IMR-90 (cell line): ENCODE data around the gene PSMB1. TPM values are rescaled to one million over a fixed set of nuclear protein-coding genes. Genes with fewer than 3 reads are reported as not detected.
A peak's percentile ranks its signal among the peaks of the same experiment; 100 is the strongest.

Experiments used
- ATAC-seq: fragments of 200-7000 bp; cut with Tn5 transposase; 2 replicates; pipeline ENCODE4 v1.9.1; 2020; ENCODE audit warnings: low read depth, mild to moderate bottlenecking, moderate library complexity
- BruUV-seq: library from RNA; stranded (reverse); fragments of 400-500 nt; replicated peaks from 2 replicates; lab custom pipeline; 2021; lab: Mats Ljungman, UMichigan
- CTCF ChIA-PET: fragments of 300-600 bp; formaldehyde crosslinking; extraction: SDS; loops from one replicate; lab custom pipeline; 2021; ENCODE audit warnings: antibody characterized with exemption; lab: Yijun Ruan, JAX
- POLR2A ChIA-PET: fragments of 300-600 bp; sonication (Branson Sonifier 250); formaldehyde crosslinking; loops from one replicate; lab custom pipeline; 2022; ENCODE audit warnings: antibody characterized with exemption; ENCODE audit not compliant: unreplicated experiment; lab: Charles Lee
- DNase-seq: peaks from one replicate; pipeline ENCODE4 v3.0.0; 2013
- H2AFZ ChIP-seq: replicated peaks from 2 replicates; pipeline ENCODE3; 2013; ENCODE audit warnings: low read length, mild to moderate bottlenecking; ENCODE audit not compliant: poor library complexity
- H2AK5ac ChIP-seq: 2 replicates; pipeline ENCODE4 v1.6.1; 2013; ENCODE audit warnings: low read depth, low read length, inconsistent platforms
- H2AK9ac ChIP-seq: replicated peaks from 2 replicates; pipeline ENCODE3; 2013; ENCODE audit warnings: mild to moderate bottlenecking, low read depth, low read length, moderate library complexity; ENCODE audit not compliant: poor library complexity
- H2BK120ac ChIP-seq: 2 replicates; pipeline ENCODE4 v1.6.1; 2013; ENCODE audit warnings: low read depth, low read length, inconsistent platforms
- H2BK15ac ChIP-seq: 3 replicates; pipeline ENCODE4 v1.6.1; 2013; ENCODE audit warnings: low read depth, low read length, inconsistent platforms
- H2BK20ac ChIP-seq: 2 replicates; pipeline ENCODE4 v1.6.1; 2013; ENCODE audit warnings: low read depth, mild to moderate bottlenecking, inconsistent platforms, low read length, moderate library complexity
- H2BK5ac ChIP-seq: 2 replicates; pipeline ENCODE4 v1.6.1; 2013; ENCODE audit warnings: mild to moderate bottlenecking, low read depth, low read length, inconsistent platforms; ENCODE audit not compliant: poor library complexity, severe bottlenecking
- H3K14ac ChIP-seq: replicated peaks from 2 replicates; pipeline ENCODE4 v1.6.1; 2013; ENCODE audit warnings: low read depth, low read length, inconsistent platforms
- H3K18ac ChIP-seq: 2 replicates; pipeline ENCODE4 v1.6.1; 2013; ENCODE audit warnings: low read depth, low read length, control low read depth
- H3K23ac ChIP-seq: 2 replicates; pipeline ENCODE4 v1.6.1; 2013; ENCODE audit warnings: low read depth, low read length, inconsistent platforms
- H3K27ac ChIP-seq: 2 replicates; pipeline ENCODE4 v1.5.1; 2013; ENCODE audit warnings: mild to moderate bottlenecking, control low read depth, low read length; ENCODE audit not compliant: insufficient read depth
- H3K27me3 ChIP-seq: 2 replicates; pipeline ENCODE4 v1.6.1; 2013; ENCODE audit warnings: low read length; ENCODE audit not compliant: control insufficient read depth, insufficient read depth
- H3K36me3 ChIP-seq: 2 replicates; pipeline ENCODE4 v1.6.1; 2013; ENCODE audit warnings: low read length, mixed read lengths; ENCODE audit not compliant: control insufficient read depth, insufficient read depth
- H3K4ac ChIP-seq: 2 replicates; pipeline ENCODE4 v1.6.1; 2013; ENCODE audit warnings: low read depth, low read length, inconsistent platforms
- H3K4me1 ChIP-seq: 2 replicates; pipeline ENCODE4 v1.6.1; 2013; ENCODE audit warnings: low read length, mixed read lengths; ENCODE audit not compliant: control insufficient read depth, insufficient read depth
- H3K4me2 ChIP-seq: 2 replicates; pipeline ENCODE4 v1.6.1; 2013; ENCODE audit warnings: low read depth, mild to moderate bottlenecking, control low read depth, low read length, moderate library complexity
- H3K4me3 ChIP-seq: 2 replicates; pipeline ENCODE4 v1.5.1; 2013; ENCODE audit warnings: low read depth, mild to moderate bottlenecking, control low read depth, low read length, moderate library complexity; ENCODE audit not compliant: insufficient read depth
- H3K56ac ChIP-seq: 2 replicates; pipeline ENCODE4 v1.6.1; 2013; ENCODE audit warnings: low read length, inconsistent platforms; ENCODE audit not compliant: insufficient read depth; ENCODE audit errors: extremely low read depth
- H3K79me1 ChIP-seq, 2 experiments: 2 replicates each; pipeline ENCODE4 v1.6.1; 2013; ENCODE audit warnings: low read length in 2 of 2, inconsistent platforms in 1 of 2, low read depth in 1 of 2
- H3K9ac ChIP-seq: 2 replicates; pipeline ENCODE4 v1.6.1; 2013; ENCODE audit warnings: low read depth, low read length, control low read depth
- H3K9me1 ChIP-seq: 2 replicates; pipeline ENCODE4 v1.6.1; 2013; ENCODE audit warnings: low read length, inconsistent platforms; ENCODE audit not compliant: insufficient read depth
- H3K9me3 ChIP-seq: 2 replicates; pipeline ENCODE4 v1.6.1; 2013; ENCODE audit warnings: low read length; ENCODE audit not compliant: control insufficient read depth, insufficient read depth
- H4K20me1 ChIP-seq: 2 replicates; pipeline ENCODE4 v1.6.1; 2013; ENCODE audit warnings: low read length, inconsistent platforms; ENCODE audit not compliant: insufficient read depth
- H4K5ac ChIP-seq: 2 replicates; pipeline ENCODE4 v1.6.1; 2013; ENCODE audit warnings: mild to moderate bottlenecking, low read depth, low read length, control low read depth
- H4K8ac ChIP-seq, 2 experiments: 2 replicates each; pipeline ENCODE4 v1.6.1; 2013; ENCODE audit warnings: low read depth in 2 of 2, low read length in 2 of 2, control low read depth in 1 of 2, inconsistent platforms in 1 of 2
- H4K91ac ChIP-seq: 2 replicates; pipeline ENCODE4 v1.6.1; 2013; ENCODE audit warnings: low read depth, low read length, inconsistent platforms; ENCODE audit not compliant: insufficient read depth
- BHLHE40 ChIP-seq: fragments of 150-350 bp; IDR thresholded peaks from 2 replicates; pipeline ENCODE4 v1.6.1; 2016; ENCODE audit warnings: mild to moderate bottlenecking, low read depth, low read length
- CHD1 ChIP-seq: IDR thresholded peaks from 2 replicates; pipeline ENCODE4 v1.6.1; 2012; ENCODE audit warnings: low read depth, low read length, improper control_type of control experiment
- CTCF ChIP-seq: conservative IDR thresholded peaks from 2 replicates; pipeline ENCODE4 v1.5.1; 2012; ENCODE audit warnings: mild to moderate bottlenecking, low read depth, low read length, improper control_type of control experiment
- MAFK ChIP-seq: IDR thresholded peaks from 2 replicates; pipeline ENCODE4 v1.6.1; 2012; ENCODE audit warnings: low read depth, low read length, improper control_type of control experiment
- MAZ ChIP-seq: IDR thresholded peaks from 2 replicates; pipeline ENCODE4 v1.6.1; 2012; ENCODE audit warnings: low read depth, mild to moderate bottlenecking, low read length, improper control_type of control experiment, moderate library complexity, borderline replicate concordance
- NFE2L2 ChIP-seq: fragments of 150-350 bp; IDR thresholded peaks from 2 replicates; pipeline ENCODE4 v1.6.1; 2016; ENCODE audit warnings: low read depth, mild to moderate bottlenecking, low read length
- RAD21 ChIP-seq: IDR thresholded peaks from 2 replicates; pipeline ENCODE4 v1.6.1; 2012; ENCODE audit warnings: low read length, improper control_type of control experiment
- RCOR1 ChIP-seq: IDR thresholded peaks from 2 replicates; pipeline ENCODE4 v1.6.1; 2012; ENCODE audit warnings: mild to moderate bottlenecking, low read length, improper control_type of control experiment; ENCODE audit not compliant: insufficient replicate concordance
- RFX5 ChIP-seq: IDR thresholded peaks from 2 replicates; pipeline ENCODE4 v1.8.0; 2012; ENCODE audit warnings: low read depth, mild to moderate bottlenecking, low read length, moderate library complexity
- SMC3 ChIP-seq: fragments of 150-350 bp; IDR thresholded peaks from 2 replicates; pipeline ENCODE4 v1.6.1; 2016; ENCODE audit warnings: low read depth, mild to moderate bottlenecking, antibody characterized with exemption, low read length, moderate library complexity
- WGBS, 2 experiments: methylation state at CpG; one replicate each; pipeline versions ENCODE4 v1.1.5 to v1.1.7; 2013; ENCODE audit warnings: missing lambda C conversion rate in 2 of 2; ENCODE audit not compliant: insufficient read length in 1 of 2; ENCODE audit errors: extremely low coverage in 2 of 2; 5-methylcytosine and 5-hydroxymethylcytosine counted together
- dilution Hi-C: fragments of 300-500 bp; cut with HindIII; formaldehyde crosslinking; loops from one replicate; pipeline ENCODE4 v1.14.3; 2018; ENCODE audit warnings: low sequenced_read_pairs; ENCODE audit not compliant: unreplicated experiment
- in situ Hi-C: fragments of 300-500 bp; cut with MboI; formaldehyde crosslinking; loops from 3 replicates; pipeline ENCODE4 v1.14.3; 2019; ENCODE audit warnings: low sequenced_read_pairs, inconsistent platforms, mixed read lengths
- intact Hi-C: fragments of 100-400 bp; cut with micrococcal nuclease; formaldehyde crosslinking; loops from 2 replicates; pipeline ENCODE4 v1.10.0; 2022
- polyA plus RNA-seq, 3 experiments: library from polyadenylated mRNA; depleted of rRNA; stranded (reverse); fragments of >200 nt; gene quantifications; 2 replicates each; pipeline ENCODE4 v1.2.3, GENCODE V29; 2012; ENCODE audit warnings: low replicate concordance in 1 of 3
- total RNA-seq: library from RNA; depleted of rRNA; stranded (reverse); fragments of >200 nt; gene quantifications from 2 replicates; pipeline ENCODE4 v1.2.3, GENCODE V29; 2012
- TF ChIP-seq, protein P1 (sequence below): fragments of 150-350 bp; IDR thresholded peaks from 2 replicates; pipeline ENCODE4 v1.6.1; 2016; ENCODE audit warnings: low read depth, mild to moderate bottlenecking, low read length, moderate library complexity, borderline replicate concordance
- TF ChIP-seq, protein P2 (sequence below): fragments of 150-350 bp; IDR thresholded peaks from 2 replicates; pipeline ENCODE4 v1.6.1; 2017; ENCODE audit warnings: mild to moderate bottlenecking, antibody characterized with exemption, low read length, low read depth

Gene PSMB1
- total and polyA plus RNA-seq, 2 of the 4 experiments (the other 2 are of a cell fraction), result 450 to 508 TPM

DNA sequence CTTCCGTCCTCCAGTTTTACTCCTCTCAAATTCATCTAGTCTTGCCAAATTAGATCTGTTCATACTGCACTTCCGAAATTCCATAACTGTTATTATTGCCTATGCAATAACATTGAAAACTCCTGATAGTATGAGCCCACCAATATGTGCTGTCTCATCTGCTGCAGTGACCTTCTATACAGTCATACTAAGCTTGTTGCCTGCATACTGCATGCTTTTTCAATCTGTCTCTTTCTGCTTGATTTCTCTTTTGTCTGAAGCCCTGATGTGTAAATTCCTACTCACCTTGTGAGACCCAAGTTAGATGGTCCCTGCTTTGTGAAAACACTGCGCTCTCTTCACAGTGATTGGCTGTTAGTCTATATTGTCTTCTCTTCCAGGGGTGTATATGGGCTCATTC is 2.2 kb upstream of the PSMB1 start:
- TF ChIP-seq SMC3 (no peak), MAFK (no peak), RFX5 (no peak), RCOR1 (no peak), CTCF (no peak), CHD1 (no peak), RAD21 (no peak), NFE2L2 (no peak), BHLHE40 (no peak), MAZ (no peak)
- TF ChIP-seq, protein P1, sequence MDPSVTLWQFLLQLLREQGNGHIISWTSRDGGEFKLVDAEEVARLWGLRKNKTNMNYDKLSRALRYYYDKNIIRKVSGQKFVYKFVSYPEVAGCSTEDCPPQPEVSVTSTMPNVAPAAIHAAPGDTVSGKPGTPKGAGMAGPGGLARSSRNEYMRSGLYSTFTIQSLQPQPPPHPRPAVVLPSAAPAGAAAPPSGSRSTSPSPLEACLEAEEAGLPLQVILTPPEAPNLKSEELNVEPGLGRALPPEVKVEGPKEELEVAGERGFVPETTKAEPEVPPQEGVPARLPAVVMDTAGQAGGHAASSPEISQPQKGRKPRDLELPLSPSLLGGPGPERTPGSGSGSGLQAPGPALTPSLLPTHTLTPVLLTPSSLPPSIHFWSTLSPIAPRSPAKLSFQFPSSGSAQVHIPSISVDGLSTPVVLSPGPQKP, result no peak
- TF ChIP-seq, protein P2, sequence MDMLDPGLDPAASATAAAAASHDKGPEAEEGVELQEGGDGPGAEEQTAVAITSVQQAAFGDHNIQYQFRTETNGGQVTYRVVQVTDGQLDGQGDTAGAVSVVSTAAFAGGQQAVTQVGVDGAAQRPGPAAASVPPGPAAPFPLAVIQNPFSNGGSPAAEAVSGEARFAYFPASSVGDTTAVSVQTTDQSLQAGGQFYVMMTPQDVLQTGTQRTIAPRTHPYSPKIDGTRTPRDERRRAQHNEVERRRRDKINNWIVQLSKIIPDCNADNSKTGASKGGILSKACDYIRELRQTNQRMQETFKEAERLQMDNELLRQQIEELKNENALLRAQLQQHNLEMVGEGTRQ, result no peak
- dilution Hi-C loops, result no loop called here
- Histone ChIP-seq H2BK20ac (no peak overlapping the region), H3K4me1 (no peaks in the 10 kb centered on the region; the same call in 1 of the 2 replicates), H2BK5ac (no peak overlapping the region), H3K9me1 (no peaks in the 10 kb centered on the region), H4K8ac (no peak overlapping the region; a peak in 1 of 4 replicates), H2AK9ac (no peak overlapping the region), H3K23ac (no peak overlapping the region), H3K18ac (no peak overlapping the region), H4K91ac (no peak overlapping the region), H3K4ac (no peak overlapping the region), H3K4me3 (peak overlapping the region; percentile 70), H4K20me1 (peaks cover 23% of the 10 kb centered on the region), H3K9me3 (no peaks in the 10 kb centered on the region), H3K9ac (peak overlapping the region; percentile 93; the same call in 1 of the 2 replicates), H3K56ac (no peak overlapping the region), H3K14ac (no peak overlapping the region), H2BK120ac (no peak overlapping the region), H3K27me3 (no peaks in the 10 kb centered on the region), H3K27ac (no peak overlapping the region), H4K5ac (no peak overlapping the region), H3K36me3 (peaks cover 4% of the 10 kb centered on the region), H3K4me2 (peak overlapping the region; percentile 95), H3K79me1 (peaks cover 4 to 15% of the 10 kb centered on the region in 2 experiments; a peak in 2 of 4 replicates), H2AFZ (no peak overlapping the region), H2BK15ac (no peak overlapping the region), H2AK5ac (no peak overlapping the region)
- ChIA-PET POLR2A (no interaction called here), CTCF (no interaction called here)
- DNase-seq (no peak), ATAC-seq (no peak)
- BruUV-seq, result no TSS peak
- intact Hi-C loops, result no loop called here
- WGBS, 2 experiments, result 48% methylated on average over 2 of the region's 3 CpGs; no CpG with 5 or more reads in 1 of the 2 experiments
- in situ Hi-C loops, result no loop called here
